Measurements from ENCODE around the gene THSD4. TPM values are rescaled to one million over a fixed set of nuclear protein-coding genes. Genes with fewer than 3 reads are reported as not detected.

The THSD4 gene
- total RNA-seq, 1 experiment from 2014 or later, result 29.3 TPM

GRCh38 chr15:71323082-71323481 lies 207.8 kb downstream of the THSD4 start:
- H3K9me2 ChIP-seq (ENCODE audit: insufficient read depth), result no peaks in the 10 kb centered on the region

GRCh38 chr15:71323584-71323983 lies 208.3 kb downstream of the THSD4 start:
- no peak for DNase-seq
- POLR2A ChIA-PET (ENCODE audit: unreplicated experiment), result interaction anchor here (0.7 kb wide), 1 partner anchor 194 kb away, joined by 4 read pairs; no protein-coding TSS in a partner anchor
- H3K27me3 ChIP-seq (ENCODE audit: insufficient read depth, low read depth), result no peaks in the 10 kb centered on the region
- no peaks in the 10 kb centered on the region; the same call in 1 of the 2 replicates for H3K9me3 ChIP-seq (ENCODE audit: insufficient read depth, low read depth)
- no peaks in the 10 kb centered on the region for H3K36me3 ChIP-seq (ENCODE audit: low read depth)
- no peak overlapping the region for H2AFZ ChIP-seq
- peaks cover 12% of the 10 kb centered on the region for H3K4me1 ChIP-seq (replicated peaks; ENCODE audit: insufficient read depth)
- intact Hi-C loops (cut with micrococcal nuclease; ENCODE audit: unreplicated experiment), result loop anchor here (10.0 kb wide), 1 partner anchor 111 kb away; no protein-coding TSS in a partner anchor
- H3K4me2 ChIP-seq, result no peak overlapping the region
- H3K27ac ChIP-seq, result 0 out of 2 replicates have a peak overlapping the region, but pooled peaks have one; percentile 2
- H3K9me2 ChIP-seq (ENCODE audit: insufficient read depth), result no peaks in the 10 kb centered on the region
- TF ChIP-seq EZH2 (IDR thresholded peaks at IDR 0.05; ENCODE audit: low read depth), result no peak
- no peak for TF ChIP-seq CTCF (conservative IDR thresholded peaks at IDR 0.05)
- BruUV-seq (replicated peaks), result no TSS peak
- no peaks in the 10 kb centered on the region for H4K20me1 ChIP-seq (ENCODE audit: insufficient read depth)
- H3K4me3 ChIP-seq, result no peak overlapping the region
- peaks cover 5% of the 10 kb centered on the region; the same call in 1 of the 2 replicates for H3F3A ChIP-seq (ENCODE audit: insufficient read depth, low read depth)
- H3K79me2 ChIP-seq (ENCODE audit: low read depth), result no peaks in the 10 kb centered on the region
- CTCF ChIA-PET, result no interaction called here

More at GRCh38 chr15:71323082-71323481, 207.8 kb downstream of the THSD4 start:
- no TSS peak for BruUV-seq (replicated peaks)
- Histone ChIP-seq H3K4me2 (no peak overlapping the region), H3K27me3 (ENCODE audit: insufficient read depth, low read depth) (no peaks in the 10 kb centered on the region), H2AFZ (no peak overlapping the region), H3K4me1 (replicated peaks; ENCODE audit: insufficient read depth) (peaks cover 12% of the 10 kb centered on the region), H3K79me2 (ENCODE audit: low read depth) (no peaks in the 10 kb centered on the region), H3F3A (ENCODE audit: insufficient read depth, low read depth) (peaks cover 5% of the 10 kb centered on the region; the same call in 1 of the 2 replicates), H3K9me3 (ENCODE audit: insufficient read depth, low read depth) (no peaks in the 10 kb centered on the region; the same call in 1 of the 2 replicates), H3K4me3 (no peak overlapping the region), H3K27ac (0 out of 2 replicates have a peak overlapping the region, but pooled peaks have one; percentile 2), H3K36me3 (ENCODE audit: low read depth) (no peaks in the 10 kb centered on the region), H4K20me1 (ENCODE audit: insufficient read depth) (no peaks in the 10 kb centered on the region)
- no peak for TF ChIP-seq CTCF (conservative IDR thresholded peaks at IDR 0.05)
- no peak for TF ChIP-seq EZH2 (IDR thresholded peaks at IDR 0.05; ENCODE audit: low read depth)
- DNase-seq, result no peak
- intact Hi-C loops (cut with micrococcal nuclease; ENCODE audit: unreplicated experiment), result loop anchor here (10.0 kb wide), 1 partner anchor 112 kb away; no protein-coding TSS in a partner anchor
- ChIA-PET CTCF (no interaction called here), POLR2A (ENCODE audit: unreplicated experiment) (interaction anchor here (0.7 kb wide), 1 partner anchor 193 kb away, joined by 4 read pairs; no protein-coding TSS in a partner anchor)

GRCh38 chr15:71325481-71325880 lies 210.2 kb downstream of the THSD4 start:
- DNase-seq, result peak in 1 of 2 experiments; percentile 63

More at GRCh38 chr15:71325481-71325880, 210.2 kb downstream of the THSD4 start:
- no peaks in the 10 kb centered on the region for H3K9me2 ChIP-seq (ENCODE audit: insufficient read depth)
- no peaks in the 10 kb centered on the region for H3K36me3 ChIP-seq (ENCODE audit: low read depth)
- H3K27ac ChIP-seq, result peak overlapping the region; percentile 29; the same call in 1 of the 2 replicates
- H3K4me1 ChIP-seq (replicated peaks; ENCODE audit: insufficient read depth), result peaks cover 25% of the 10 kb centered on the region
- BruUV-seq (replicated peaks), result no TSS peak
- no peak overlapping the region for H3K4me2 ChIP-seq
- no peaks in the 10 kb centered on the region for H3K79me2 ChIP-seq (ENCODE audit: low read depth)
- POLR2A ChIA-PET (ENCODE audit: unreplicated experiment), result interaction anchor here (0.6 kb wide), 1 partner anchor 309 kb away, joined by 3 read pairs; no protein-coding TSS in a partner anchor
- no peaks in the 10 kb centered on the region for H3K27me3 ChIP-seq (ENCODE audit: insufficient read depth, low read depth)
- no peaks in the 10 kb centered on the region for H4K20me1 ChIP-seq (ENCODE audit: insufficient read depth)
- H2AFZ ChIP-seq, result no peak overlapping the region
- CTCF ChIA-PET, result no interaction called here
- no peak for TF ChIP-seq CTCF (conservative IDR thresholded peaks at IDR 0.05)
- no peak for TF ChIP-seq EZH2 (IDR thresholded peaks at IDR 0.05; ENCODE audit: low read depth)
- intact Hi-C loops (cut with micrococcal nuclease; ENCODE audit: unreplicated experiment), result loop anchor here (10.0 kb wide), 1 partner anchor 109 kb away; no protein-coding TSS in a partner anchor
- H3K4me3 ChIP-seq, result no peak overlapping the region
- H3F3A ChIP-seq (ENCODE audit: insufficient read depth, low read depth), result peaks cover 15% of the 10 kb centered on the region; the same call in 1 of the 2 replicates
- H3K9me3 ChIP-seq (ENCODE audit: insufficient read depth, low read depth), result no peaks in the 10 kb centered on the region
